Measurements from ENCODE around the gene CEACAM18.

The CEACAM18 gene

GRCh38 chr19:51462276-51462675, 16.1 kb upstream of the CEACAM18 start:
- DNase-seq: no peak

GRCh38 chr19:51462681-51463080, 15.7 kb upstream of the CEACAM18 start:
- DNase-seq: no peak

- DNase-seq: peak; percentile 41
Observed at GRCh38 chr19:51463976-51464581, 14.3 kb upstream of the CEACAM18 start.

GRCh38 chr19:51466723-51467122, 11.6 kb upstream of the CEACAM18 start:
- peak; percentile 63 for DNase-seq

GRCh38 chr19:51467864-51468544, 10.3 kb upstream of the CEACAM18 start:
- DNase-seq: peak; percentile 43

GRCh38 chr19:51468545-51468920, 9.8 kb upstream of the CEACAM18 start:
- DNase-seq: no peak

GRCh38 chr19:51469162-51469561, 9.2 kb upstream of the CEACAM18 start:
- DNase-seq: no peak

GRCh38 chr19:51469629-51470028, 8.7 kb upstream of the CEACAM18 start:
- no peak for DNase-seq

- DNase-seq: peak; percentile 67
Observed at GRCh38 chr19:51470966-51471365, 7.4 kb upstream of the CEACAM18 start.

GRCh38 chr19:51471527-51471926, 6.8 kb upstream of the CEACAM18 start:
- no peak for DNase-seq

- no peak for DNase-seq
Observed at GRCh38 chr19:51472607-51473006, 5.7 kb upstream of the CEACAM18 start.

- peak; percentile 79 for DNase-seq
Observed at GRCh38 chr19:51473009-51473707, 5.2 kb upstream of the CEACAM18 start.

- DNase-seq: no peak
Observed at GRCh38 chr19:51476164-51476563, 2.2 kb upstream of the CEACAM18 start.

GRCh38 chr19:51477344-51477743, 995 bp upstream of the CEACAM18 start:
- DNase-seq: peak; percentile 28

GRCh38 chr19:51479531-51480331, 1.4 kb downstream of the CEACAM18 start:
- no peak for DNase-seq

GRCh38 chr19:51480590-51480989, 2.3 kb downstream of the CEACAM18 start:
- peak; percentile 46 for DNase-seq

- no peak for DNase-seq
Observed at GRCh38 chr19:51485960-51486660, 7.8 kb downstream of the CEACAM18 start.

GRCh38 chr19:51488491-51488890, 10.2 kb downstream of the CEACAM18 start:
- DNase-seq: no peak

GRCh38 chr19:51489113-51489512, 10.8 kb downstream of the CEACAM18 start:
- DNase-seq: no peak

- DNase-seq: no peak
Observed at GRCh38 chr19:51490676-51491075, 12.3 kb downstream of the CEACAM18 start.

GRCh38 chr19:51491586-51491985, 13.2 kb downstream of the CEACAM18 start:
- no peak for DNase-seq

- DNase-seq: peak; percentile 74
Observed at GRCh38 chr19:51493776-51494175, 15.4 kb downstream of the CEACAM18 start.

- DNase-seq: no peak
Observed at GRCh38 chr19:51497666-51498065, 19.3 kb downstream of the CEACAM18 start.
